ENCODE data around the gene KRT4. TPM values are rescaled to one million over a fixed set of nuclear protein-coding genes. Genes with fewer than 3 reads are reported as not detected.

The KRT4 gene
- total RNA-seq, 1 donor from 2014 or later, result not detected

GRCh38 chr12:52845946-52846345 is 32.0 kb upstream of the KRT4 start:
- no peak overlapping the region for H3K4me3 ChIP-seq (ENCODE audit: low read depth, low read length)
- no peak for DNase-seq (ENCODE audit: low read depth)
- TF ChIP-seq, protein P1, sequence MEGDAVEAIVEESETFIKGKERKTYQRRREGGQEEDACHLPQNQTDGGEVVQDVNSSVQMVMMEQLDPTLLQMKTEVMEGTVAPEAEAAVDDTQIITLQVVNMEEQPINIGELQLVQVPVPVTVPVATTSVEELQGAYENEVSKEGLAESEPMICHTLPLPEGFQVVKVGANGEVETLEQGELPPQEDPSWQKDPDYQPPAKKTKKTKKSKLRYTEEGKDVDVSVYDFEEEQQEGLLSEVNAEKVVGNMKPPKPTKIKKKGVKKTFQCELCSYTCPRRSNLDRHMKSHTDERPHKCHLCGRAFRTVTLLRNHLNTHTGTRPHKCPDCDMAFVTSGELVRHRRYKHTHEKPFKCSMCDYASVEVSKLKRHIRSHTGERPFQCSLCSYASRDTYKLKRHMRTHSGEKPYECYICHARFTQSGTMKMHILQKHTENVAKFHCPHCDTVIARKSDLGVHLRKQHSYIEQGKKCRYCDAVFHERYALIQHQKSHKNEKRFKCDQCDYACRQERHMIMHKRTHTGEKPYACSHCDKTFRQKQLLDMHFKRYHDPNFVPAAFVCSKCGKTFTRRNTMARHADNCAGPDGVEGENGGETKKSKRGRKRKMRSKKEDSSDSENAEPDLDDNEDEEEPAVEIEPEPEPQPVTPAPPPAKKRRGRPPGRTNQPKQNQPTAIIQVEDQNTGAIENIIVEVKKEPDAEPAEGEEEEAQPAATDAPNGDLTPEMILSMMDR (conservative IDR thresholded peaks at IDR 0.05; ENCODE audit: low read depth, low read length), result no peak

- TF ChIP-seq, protein P1 (conservative IDR thresholded peaks at IDR 0.05; ENCODE audit: low read depth, low read length), result no peak
- H3K4me3 ChIP-seq (ENCODE audit: low read depth, low read length), result no peak overlapping the region
- no peak for DNase-seq (ENCODE audit: low read depth)
These were observed 30.5 kb upstream of the KRT4 start for GRCh38 chr12:52844386-52844785.

- TF ChIP-seq, protein P1 (conservative IDR thresholded peaks at IDR 0.05; ENCODE audit: low read depth, low read length), result no peak
- DNase-seq (ENCODE audit: low read depth), result no peak
- H3K4me3 ChIP-seq (ENCODE audit: low read depth, low read length), result no peak overlapping the region
These were observed 25.7 kb upstream of the KRT4 start for GRCh38 chr12:52839436-52840105.

DNA sequence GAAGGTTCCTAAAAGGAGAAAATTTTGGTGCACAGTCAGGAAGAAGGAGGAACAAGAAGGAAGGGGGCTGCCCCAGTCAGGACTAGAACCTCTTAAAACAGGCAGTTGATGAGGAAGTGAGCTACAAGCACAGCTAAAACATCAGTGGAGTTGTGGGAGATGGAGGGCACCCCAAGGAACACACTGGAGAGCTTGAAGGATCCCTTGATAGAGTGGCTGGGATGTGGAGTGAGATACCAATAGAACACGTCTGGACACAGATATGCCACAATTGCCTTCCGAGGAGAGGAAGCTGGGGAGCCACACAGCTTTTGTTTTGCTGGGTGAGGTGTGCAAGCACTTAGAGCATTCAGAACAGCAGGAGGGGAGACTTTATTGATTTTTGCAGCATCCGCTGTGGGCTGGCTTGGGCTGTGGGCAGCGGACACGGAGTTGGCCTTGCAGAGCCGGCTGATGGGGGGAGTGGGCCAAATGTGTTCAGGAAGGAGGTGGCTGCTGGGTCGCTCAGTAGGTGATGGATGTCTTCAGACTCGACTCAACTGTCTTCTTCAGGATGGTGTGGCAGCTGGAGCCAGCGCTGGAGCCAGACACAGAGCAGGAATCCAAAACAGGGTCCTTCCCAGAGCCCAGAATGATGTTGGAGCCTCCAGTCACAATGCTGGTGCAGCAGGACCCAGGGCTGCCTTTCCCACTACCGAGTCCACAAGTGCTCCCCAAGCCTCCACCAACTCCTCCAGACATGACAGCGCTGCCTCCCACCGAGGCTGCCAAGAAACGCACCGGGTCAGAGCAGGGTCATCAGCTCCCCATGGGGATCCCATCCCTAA is 24.9 kb upstream of the KRT4 start:
- TF ChIP-seq, protein P1 (conservative IDR thresholded peaks at IDR 0.05; ENCODE audit: low read depth, low read length), result no peak

GRCh38 chr12:52837781-52838608 is 24.1 kb upstream of the KRT4 start:
- TF ChIP-seq, protein P1 (conservative IDR thresholded peaks at IDR 0.05; ENCODE audit: low read depth, low read length), result no peak
- DNase-seq (ENCODE audit: low read depth), result no peak
- no peak overlapping the region for H3K4me3 ChIP-seq (ENCODE audit: low read depth, low read length)

More for the DNA sequence above, 24.9 kb upstream of the KRT4 start:
- no peak overlapping the region for H3K4me3 ChIP-seq (ENCODE audit: low read depth, low read length)
- no peak for DNase-seq (ENCODE audit: low read depth)

DNA sequence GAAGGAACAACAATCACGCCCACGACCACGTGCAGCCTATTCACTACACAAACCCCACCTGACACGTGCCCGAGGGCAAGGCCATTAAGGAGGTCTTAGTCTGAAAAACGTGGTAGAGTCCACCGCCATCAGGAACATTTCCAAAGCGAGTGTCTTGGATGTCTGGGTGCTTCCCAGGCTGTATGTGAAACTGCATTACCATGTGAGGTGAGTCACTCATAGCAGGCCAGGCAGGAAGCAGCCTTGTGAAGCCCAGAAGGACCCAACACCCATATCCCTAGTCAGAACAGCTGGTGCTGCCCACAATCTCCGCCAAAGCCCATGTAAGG is 23.5 kb upstream of the KRT4 start:
- H3K4me3 ChIP-seq (ENCODE audit: low read depth, low read length), result no peak overlapping the region
- no peak for DNase-seq (ENCODE audit: low read depth)
- TF ChIP-seq, protein P1 (conservative IDR thresholded peaks at IDR 0.05; ENCODE audit: low read depth, low read length), result no peak
